Mesendoderm (in vitro differentiated cells): ENCODE measurements around the gene FBXO22.

Experiments
- DNase-seq: peaks from one replicate; pipeline ENCODE4 v3.0.0; 2013
- H2AK5ac ChIP-seq: 2 replicates; pipeline ENCODE4 v1.6.1; 2013; ENCODE audit warnings: low read length, inconsistent platforms
- H2BK120ac ChIP-seq: 2 replicates; pipeline ENCODE4 v1.6.1; 2013; ENCODE audit warnings: low read depth, mild to moderate bottlenecking, low read length, moderate library complexity, mixed read lengths
- H2BK15ac ChIP-seq: replicated peaks from 2 replicates; pipeline ENCODE4 v1.6.1; 2013; ENCODE audit warnings: low read depth, mild to moderate bottlenecking, moderate library complexity
- H2BK5ac ChIP-seq: 2 replicates; pipeline ENCODE4 v1.6.1; 2013; ENCODE audit warnings: low read length, inconsistent platforms
- H3K18ac ChIP-seq: 2 replicates; pipeline ENCODE4 v1.6.1; 2013; ENCODE audit warnings: mild to moderate bottlenecking, low read length, mixed read lengths
- H3K23ac ChIP-seq: one replicate; pipeline ENCODE4 v1.6.1; 2013; ENCODE audit warnings: low read length
- H3K27ac ChIP-seq: 2 replicates; pipeline ENCODE4 v1.5.1; 2013; ENCODE audit warnings: low read depth, mild to moderate bottlenecking, inconsistent platforms, low read length, moderate library complexity
- H3K27me3 ChIP-seq: 2 replicates; pipeline ENCODE4 v1.6.1; 2013; ENCODE audit warnings: low read length, control low read depth, mild to moderate bottlenecking, inconsistent platforms; ENCODE audit not compliant: insufficient read depth, poor library complexity
- H3K36me3 ChIP-seq: 2 replicates; pipeline ENCODE4 v1.6.1; 2013; ENCODE audit warnings: low read length, inconsistent platforms; ENCODE audit not compliant: control insufficient read depth, insufficient read depth
- H3K4ac ChIP-seq: one replicate; pipeline ENCODE4 v1.6.1; 2013; ENCODE audit warnings: low read depth, mild to moderate bottlenecking, low read length, moderate library complexity
- H3K4me1 ChIP-seq: 2 replicates; pipeline ENCODE4 v1.6.1; 2013; ENCODE audit warnings: low read depth, low read length, inconsistent platforms; ENCODE audit not compliant: control insufficient read depth
- H3K4me2 ChIP-seq: 2 replicates; pipeline ENCODE4 v1.6.1; 2013; ENCODE audit warnings: low read length
- H3K4me3 ChIP-seq: 2 replicates; pipeline ENCODE4 v1.5.1; 2013; ENCODE audit warnings: mild to moderate bottlenecking, low read length
- H3K56ac ChIP-seq: one replicate; pipeline ENCODE4 v1.6.1; 2013; ENCODE audit warnings: low read length
- H3K79me1 ChIP-seq: 2 replicates; pipeline ENCODE4 v1.6.1; 2013; ENCODE audit warnings: low read length, inconsistent platforms
- H3K79me2 ChIP-seq: 2 replicates; pipeline ENCODE4 v1.6.1; 2013; ENCODE audit warnings: mild to moderate bottlenecking, low read length; ENCODE audit not compliant: control insufficient read depth, insufficient read depth
- H3K9ac ChIP-seq: 2 replicates; pipeline ENCODE4 v1.6.1; 2013; ENCODE audit warnings: low read length, inconsistent platforms
- H4K5ac ChIP-seq: one replicate; pipeline ENCODE4 v1.6.1; 2013; ENCODE audit warnings: low read length
- H4K8ac ChIP-seq: one replicate; pipeline ENCODE4 v1.6.1; 2013; ENCODE audit warnings: low read depth, mild to moderate bottlenecking, control low read depth, low read length, moderate library complexity
- WGBS: extraction: QIAGEN DNeasy Blood & Tissue Kit; methylation state at CpG from one replicate; pipeline ENCODE4 v1.1.7; 2013; ENCODE audit warnings: low lambda C conversion rate, missing lambda C conversion rate; ENCODE audit not compliant: insufficient coverage; ENCODE audit errors: extremely low coverage; 5-methylcytosine and 5-hydroxymethylcytosine counted together

FBXO22 gene

GRCh38 chr15:75921732-75922703 is 18.3 kb downstream of the FBXO22 start:
- Histone ChIP-seq H4K8ac (no peak overlapping the region), H3K56ac (no peak overlapping the region), H3K27ac (no peak overlapping the region), H4K5ac (no peak overlapping the region), H3K4me2 (no peak overlapping the region), H3K4me3 (no peak overlapping the region), H3K9ac (no peak overlapping the region), H3K27me3 (no peaks in the 10 kb centered on the region), H2BK5ac (no peak overlapping the region), H3K18ac (no peak overlapping the region), H2BK120ac (no peak overlapping the region), H3K79me1 (peaks cover 12% of the 10 kb centered on the region), H3K4me1 (peaks cover 18% of the 10 kb centered on the region), H3K23ac (no peak overlapping the region), H3K4ac (no peak overlapping the region), H3K79me2 (peaks cover 10% of the 10 kb centered on the region), H3K36me3 (peaks cover 2% of the 10 kb centered on the region), H2BK15ac (no peak overlapping the region), H2AK5ac (no peak overlapping the region)
- DNase-seq: peak; percentile 85
- no CpG with 5 or more reads among the region's 9 CpGs for WGBS

- Histone ChIP-seq H2BK15ac (no peak overlapping the region), H2BK5ac (no peak overlapping the region), H2BK120ac (no peak overlapping the region), H3K56ac (no peak overlapping the region), H3K4me3 (no peak overlapping the region), H3K9ac (no peak overlapping the region), H3K36me3 (peaks cover 2% of the 10 kb centered on the region), H3K4me2 (no peak overlapping the region), H3K18ac (no peak overlapping the region), H4K8ac (no peak overlapping the region), H3K23ac (no peak overlapping the region), H3K27me3 (no peaks in the 10 kb centered on the region), H4K5ac (no peak overlapping the region), H3K4ac (no peak overlapping the region), H3K79me1 (peaks cover 12% of the 10 kb centered on the region), H3K27ac (no peak overlapping the region), H2AK5ac (no peak overlapping the region), H3K79me2 (peaks cover 10% of the 10 kb centered on the region), H3K4me1 (peaks cover 19% of the 10 kb centered on the region)
- WGBS: 100% methylated on average over 4 of the region's 4 CpGs
- no peak for DNase-seq
These were observed 20.1 kb downstream of the FBXO22 start for GRCh38 chr15:75923756-75924155.

GRCh38 chr15:75924576-75924975 is 20.9 kb downstream of the FBXO22 start:
- Histone ChIP-seq H3K36me3 (peaks cover 2% of the 10 kb centered on the region), H3K56ac (no peak overlapping the region), H3K79me1 (peaks cover 12% of the 10 kb centered on the region)

GRCh38 chr15:75925440-75925839 is 21.8 kb downstream of the FBXO22 start:
- Histone ChIP-seq H2BK5ac (no peak overlapping the region), H3K79me2 (peaks cover 10% of the 10 kb centered on the region), H3K4me1 (peaks cover 19% of the 10 kb centered on the region), H3K79me1 (peaks cover 12% of the 10 kb centered on the region), H3K18ac (no peak overlapping the region), H2AK5ac (no peak overlapping the region), H3K27ac (no peak overlapping the region), H3K4ac (no peak overlapping the region), H3K4me2 (no peak overlapping the region), H4K8ac (no peak overlapping the region), H3K27me3 (no peaks in the 10 kb centered on the region), H3K36me3 (peaks cover 2% of the 10 kb centered on the region), H3K23ac (no peak overlapping the region), H3K9ac (no peak overlapping the region), H3K4me3 (no peak overlapping the region), H4K5ac (no peak overlapping the region), H2BK15ac (no peak overlapping the region), H3K56ac (no peak overlapping the region), H2BK120ac (no peak overlapping the region)
- no CpG with 5 or more reads among the region's 2 CpGs for WGBS
- DNase-seq: no peak

More at GRCh38 chr15:75924576-75924975, 20.9 kb downstream of the FBXO22 start:
- Histone ChIP-seq H3K4me2 (no peak overlapping the region), H3K18ac (no peak overlapping the region), H2BK5ac (no peak overlapping the region), H3K9ac (no peak overlapping the region), H3K79me2 (peaks cover 10% of the 10 kb centered on the region), H3K27me3 (no peaks in the 10 kb centered on the region), H3K4me1 (peaks cover 19% of the 10 kb centered on the region), H4K5ac (no peak overlapping the region), H4K8ac (no peak overlapping the region), H2BK15ac (no peak overlapping the region), H3K23ac (no peak overlapping the region), H3K4me3 (no peak overlapping the region), H2BK120ac (no peak overlapping the region), H2AK5ac (no peak overlapping the region), H3K27ac (no peak overlapping the region), H3K4ac (no peak overlapping the region)
- no CpG with 5 or more reads among the region's 1 CpG for WGBS
- no peak for DNase-seq

- H3K4ac ChIP-seq: no peak overlapping the region
- no peak overlapping the region for H4K5ac ChIP-seq
- H3K36me3 ChIP-seq: peaks cover 2% of the 10 kb centered on the region
These were observed 23.3 kb downstream of the FBXO22 start for GRCh38 chr15:75926931-75927330.

More at GRCh38 chr15:75926931-75927330, 23.3 kb downstream of the FBXO22 start:
- Histone ChIP-seq H3K23ac (no peak overlapping the region), H2BK5ac (peak overlapping the region; percentile 12), H4K8ac (no peak overlapping the region), H3K56ac (no peak overlapping the region), H2BK15ac (no peak overlapping the region), H3K4me1 (peaks cover 19% of the 10 kb centered on the region), H3K4me3 (no peak overlapping the region), H3K9ac (no peak overlapping the region), H2BK120ac (no peak overlapping the region), H3K27ac (no peak overlapping the region), H3K18ac (no peak overlapping the region), H3K27me3 (no peaks in the 10 kb centered on the region), H3K4me2 (no peak overlapping the region), H3K79me2 (peaks cover 10% of the 10 kb centered on the region), H3K79me1 (peaks cover 12% of the 10 kb centered on the region), H2AK5ac (no peak overlapping the region)
- WGBS: no CpG with 5 or more reads among the region's 3 CpGs
- DNase-seq: no peak
